T-helper 9 cell (primary cell): ENCODE results near the gene C1orf21.

Experiments
- DNase-seq: peaks from one replicate; pipeline ENCODE4 v3.0.0-alpha.2; 2020

C1orf21 gene

DNA sequence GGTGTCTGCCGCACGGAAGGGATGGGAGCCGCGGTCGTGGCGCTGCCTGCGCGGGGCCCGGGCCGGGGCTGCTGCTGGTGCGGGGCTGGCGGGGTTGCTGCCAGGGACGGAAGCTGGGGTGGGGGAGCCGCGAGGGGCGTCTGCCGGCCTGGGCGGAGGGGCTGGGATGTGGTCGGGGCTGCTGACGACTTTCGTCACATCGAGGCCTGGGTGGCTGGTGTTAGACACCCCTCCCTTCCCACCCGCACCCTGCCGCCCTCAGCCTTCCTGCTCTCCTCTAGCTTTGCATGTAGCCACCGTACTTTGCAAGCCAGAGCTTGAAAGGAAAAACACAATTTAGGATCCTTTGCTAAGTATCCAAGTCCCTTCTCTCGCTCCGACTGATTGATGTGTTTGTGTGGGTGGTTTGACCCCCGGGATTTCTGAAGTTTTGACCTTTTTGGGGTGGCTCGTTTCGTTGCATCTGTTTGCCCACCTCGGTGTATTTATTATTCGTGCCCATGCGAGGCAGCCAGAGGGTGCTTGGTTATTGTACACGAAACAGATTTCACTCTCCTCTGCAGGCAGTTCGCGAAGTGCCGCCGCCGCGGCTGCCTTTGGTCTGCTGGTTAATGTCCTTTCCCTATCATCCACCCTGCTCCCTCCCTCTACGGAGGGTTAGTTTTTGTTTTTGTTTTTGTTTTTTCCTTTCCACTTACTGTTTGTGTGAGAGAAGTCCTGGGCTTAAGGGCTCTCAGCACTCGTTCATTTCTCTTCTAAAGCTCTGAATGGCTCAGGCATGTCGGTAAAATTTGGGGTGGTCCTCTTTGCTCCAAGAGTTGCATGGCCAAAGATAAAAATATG, 868 bp downstream of the C1orf21 start:
- DNase-seq: peak; percentile 2

- no peak for DNase-seq
These were observed 1.6 kb downstream of the C1orf21 start for GRCh38 chr1:184388319-184388889.

DNA sequence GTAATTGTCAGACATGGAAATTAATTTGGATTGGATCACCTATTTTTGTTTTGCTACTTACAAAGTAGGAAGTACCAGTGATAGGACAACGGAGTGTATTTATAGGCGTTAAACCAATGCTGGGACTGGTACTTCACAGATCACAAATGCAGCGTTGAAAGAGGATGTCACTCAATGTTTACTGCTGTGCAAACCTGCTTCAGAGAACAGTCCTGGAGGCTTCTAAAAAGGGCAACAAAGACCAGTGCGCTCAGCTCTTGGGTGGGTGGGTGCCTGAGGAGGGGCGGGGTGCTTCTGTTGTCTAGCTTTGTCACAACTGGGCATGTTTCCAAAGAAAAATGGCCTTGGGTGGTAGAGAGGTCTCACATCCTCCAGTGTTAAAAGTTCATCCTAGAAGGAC, 2.1 kb downstream of the C1orf21 start:
- no peak for DNase-seq

- no peak for DNase-seq
These were observed 2.6 kb downstream of the C1orf21 start for GRCh38 chr1:184389446-184389845.

- no peak for DNase-seq
These were observed 4.1 kb downstream of the C1orf21 start for GRCh38 chr1:184390889-184391288.

DNA sequence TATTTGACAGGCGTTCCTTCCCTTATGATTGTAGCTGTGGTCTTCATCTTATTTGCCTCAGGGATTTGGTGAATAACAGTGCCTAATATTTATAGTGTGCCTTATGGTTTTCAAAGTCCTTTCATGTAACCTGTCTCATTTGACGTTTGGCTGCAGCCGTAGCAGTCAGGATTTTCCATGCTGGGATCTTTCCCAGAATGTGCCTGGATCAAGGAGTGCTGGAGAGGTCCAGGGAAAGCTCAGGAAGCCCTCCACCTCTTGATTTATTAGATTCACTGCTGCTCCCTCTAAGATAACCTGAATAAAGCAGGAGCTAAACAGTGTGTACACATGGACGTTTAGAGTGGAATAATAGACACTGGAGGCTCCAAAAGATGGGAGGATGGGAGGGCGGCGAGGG, 5.2 kb downstream of the C1orf21 start:
- no peak for DNase-seq

DNA sequence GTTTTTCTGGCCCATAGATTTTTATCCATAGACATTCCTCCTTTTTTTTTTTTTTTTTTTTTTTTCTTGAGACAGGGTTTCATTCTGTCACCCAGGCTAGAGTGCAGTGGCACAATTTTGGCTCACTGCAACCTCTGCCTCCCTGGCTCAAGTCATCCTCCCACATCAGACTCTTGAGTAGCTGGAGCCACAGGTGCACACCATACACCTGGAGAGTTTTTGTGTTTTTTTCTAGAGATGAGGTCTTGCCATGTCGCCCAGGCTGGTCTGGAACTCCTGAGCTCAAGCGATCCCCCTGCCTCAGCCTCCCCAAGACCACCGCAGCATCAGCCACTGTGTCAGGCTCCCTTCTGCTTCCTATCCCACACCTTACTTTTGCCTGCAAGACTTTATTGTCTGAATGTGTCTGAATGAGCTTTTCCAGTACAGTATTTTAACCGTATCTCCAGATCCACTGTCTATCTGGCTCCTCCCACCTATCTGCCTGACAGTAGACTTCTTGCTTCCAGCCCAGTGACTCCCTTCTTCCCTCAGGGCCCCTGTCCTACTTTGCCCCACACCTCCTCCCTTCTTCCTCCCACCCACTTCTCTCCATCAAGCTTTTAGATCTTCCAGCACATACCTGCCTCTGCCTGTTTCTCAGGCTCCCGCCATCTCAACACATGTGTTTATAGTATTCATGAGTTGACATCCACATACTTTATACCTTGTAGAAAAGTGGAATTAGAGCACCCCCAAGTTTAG, 6.1 kb downstream of the C1orf21 start:
- DNase-seq: no peak

GRCh38 chr1:184393962-184394361, 7.1 kb downstream of the C1orf21 start:
- no peak for DNase-seq

DNA sequence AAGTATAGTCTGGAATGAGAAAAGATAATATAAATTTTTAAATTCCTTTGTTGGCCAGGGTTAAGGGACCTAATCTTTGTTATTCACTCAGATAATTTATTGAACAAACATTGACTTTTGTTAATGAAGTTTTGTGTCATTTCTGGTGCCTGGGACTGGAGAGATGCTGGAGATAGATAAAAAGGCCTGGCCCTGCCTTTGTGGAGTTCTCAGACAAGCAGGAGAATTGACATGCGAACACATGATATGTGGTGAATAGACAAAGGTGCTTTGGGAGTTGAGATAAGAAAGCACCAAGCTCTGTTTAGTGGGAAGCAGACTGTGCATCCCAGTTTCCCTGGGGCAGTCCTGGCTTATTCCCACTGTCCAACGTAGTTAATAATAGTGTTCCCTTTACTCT, 8.5 kb downstream of the C1orf21 start:
- DNase-seq: no peak

- no peak for DNase-seq
These were observed 9.2 kb downstream of the C1orf21 start for GRCh38 chr1:184395937-184396480.

- no peak for DNase-seq
These were observed 12.5 kb downstream of the C1orf21 start for GRCh38 chr1:184399192-184399847.

GRCh38 chr1:184403961-184404726, 17.3 kb downstream of the C1orf21 start:
- DNase-seq: no peak

DNA sequence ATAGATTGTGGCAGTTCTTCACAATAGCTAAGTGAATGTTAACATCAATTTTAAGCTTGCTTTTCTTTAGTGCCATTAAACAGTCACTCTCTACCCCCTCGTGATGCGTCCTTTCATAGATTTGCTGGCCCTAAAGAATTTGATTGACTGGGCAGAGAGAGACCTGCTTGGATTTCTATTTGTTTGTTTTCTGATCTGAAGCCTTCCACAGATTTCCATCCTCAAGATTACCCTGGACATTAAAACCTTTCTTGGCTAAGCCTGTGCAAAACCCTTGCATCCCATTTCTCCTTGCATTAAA, 17.8 kb downstream of the C1orf21 start:
- no peak for DNase-seq

DNA sequence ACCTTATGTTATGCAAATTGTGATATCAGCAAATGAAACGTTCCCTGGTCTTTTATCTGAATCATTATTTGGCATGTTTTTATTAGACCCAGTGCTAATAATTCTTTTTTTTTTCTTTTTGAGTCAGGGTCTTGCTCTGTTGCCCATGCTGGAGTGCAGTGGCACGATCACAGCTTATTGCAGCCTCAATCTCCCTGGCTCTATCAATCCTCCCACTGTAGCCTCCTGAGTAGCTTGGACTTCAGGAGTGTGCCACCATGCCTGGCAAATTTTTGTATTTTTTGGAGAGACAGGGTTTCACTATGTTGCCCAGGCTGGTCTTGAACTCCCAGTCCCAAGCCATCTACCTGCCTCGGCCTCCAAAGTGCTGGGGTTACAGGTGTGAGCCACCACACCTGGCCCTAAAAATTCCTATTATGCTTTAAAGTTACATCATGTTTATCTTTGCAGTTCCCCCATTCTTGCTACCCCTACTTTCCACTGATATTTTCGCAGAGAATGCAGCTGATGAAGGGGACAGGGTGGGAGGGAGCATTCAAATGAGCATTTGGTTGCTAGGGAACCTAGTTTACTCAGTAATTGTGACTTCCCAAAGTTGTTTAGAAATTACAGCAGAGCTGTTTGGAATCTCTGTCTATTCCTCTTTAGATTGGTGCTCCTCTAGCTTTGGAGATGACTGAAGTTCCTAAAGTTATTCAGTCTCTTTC, 18.4 kb downstream of the C1orf21 start:
- DNase-seq: no peak

DNA sequence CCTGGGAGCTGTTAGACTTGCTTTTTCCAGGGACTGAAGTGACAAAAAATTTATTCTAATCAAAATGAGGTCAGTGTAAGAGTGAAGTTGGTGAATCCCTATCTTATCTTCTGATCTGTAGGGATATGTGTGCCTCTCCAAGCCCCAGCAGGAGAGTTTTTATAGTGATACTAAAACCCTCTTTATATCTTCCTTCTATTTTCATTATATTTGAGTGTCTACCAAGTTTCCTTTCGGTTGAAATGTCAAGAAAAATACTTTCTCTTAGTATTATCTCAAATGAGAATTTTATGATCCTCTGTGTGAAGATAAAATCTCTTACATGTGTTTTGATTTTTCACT, 18.9 kb downstream of the C1orf21 start:
- no peak for DNase-seq

DNA sequence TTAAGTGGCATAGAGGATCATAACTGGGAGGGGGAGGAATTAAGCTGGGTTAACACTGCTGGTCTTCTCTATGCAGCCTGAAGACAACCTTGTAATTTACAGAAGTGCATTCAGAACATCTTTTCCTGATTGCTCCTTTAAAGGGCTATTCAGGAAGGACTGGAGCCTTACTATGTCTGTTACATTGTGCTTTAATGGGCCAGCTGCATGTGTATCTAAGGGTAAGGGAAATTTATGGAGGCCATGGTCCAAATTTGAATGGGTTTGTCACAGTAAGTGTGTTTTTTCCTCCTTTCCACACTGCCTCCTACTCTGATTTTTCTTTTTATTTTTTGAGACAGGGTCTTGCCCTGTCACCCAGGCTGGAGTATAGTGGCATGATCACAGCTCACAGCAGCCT, 19.6 kb downstream of the C1orf21 start:
- no peak for DNase-seq

DNA sequence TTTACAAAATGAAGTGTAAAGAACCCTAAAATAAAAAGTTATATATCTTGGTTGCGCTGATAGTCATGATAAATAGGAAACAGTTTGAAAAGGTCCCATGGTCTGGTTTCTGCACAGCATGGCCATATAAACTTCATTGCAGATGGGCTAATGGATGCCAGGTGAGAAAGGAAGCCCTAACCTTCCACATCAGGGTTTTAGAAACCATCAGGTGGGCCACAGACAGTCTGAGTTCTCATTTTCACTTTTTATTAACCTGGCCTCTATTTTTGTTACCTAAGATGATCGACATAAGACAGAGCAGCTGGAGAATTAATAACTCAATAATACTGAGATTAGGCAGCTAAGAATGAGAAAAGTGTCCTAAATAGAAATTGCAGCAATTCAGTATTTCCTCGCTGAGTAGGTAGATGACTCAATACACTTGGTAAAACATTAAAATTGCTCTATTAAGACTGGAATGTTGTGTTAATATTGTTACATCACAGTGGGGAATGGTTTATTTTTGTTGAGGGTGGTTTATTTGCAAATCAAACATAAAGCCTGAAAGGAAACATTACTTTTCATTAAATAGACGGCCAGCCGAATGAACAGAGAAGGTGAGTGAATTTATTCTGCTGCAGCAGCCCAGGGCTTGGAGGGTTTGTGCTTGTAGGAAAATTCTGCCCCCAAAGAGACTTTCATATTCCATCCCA, 21.1 kb downstream of the C1orf21 start:
- no peak for DNase-seq

GRCh38 chr1:184408580-184408979, 21.8 kb downstream of the C1orf21 start:
- DNase-seq: no peak

DNA sequence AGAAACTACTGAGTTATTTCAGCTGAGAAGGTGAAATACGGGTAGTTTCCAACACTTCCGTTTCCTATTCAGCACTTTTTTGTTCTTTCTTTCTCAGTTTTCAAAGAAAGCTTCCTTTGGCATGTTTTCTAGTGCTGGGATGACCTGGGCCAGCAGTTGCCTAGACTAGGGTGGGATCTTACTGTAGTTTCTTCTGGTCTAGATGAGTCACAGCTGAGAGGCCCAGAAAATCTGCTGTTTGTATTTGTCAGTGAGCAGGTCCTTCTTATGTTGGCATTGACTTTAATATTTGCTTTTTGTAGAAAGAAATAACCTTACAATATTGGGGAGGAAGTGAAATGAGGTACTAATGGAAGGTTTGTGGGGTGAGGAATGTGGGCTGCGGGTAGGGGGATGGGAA, 22.2 kb downstream of the C1orf21 start:
- no peak for DNase-seq

GRCh38 chr1:184412472-184412871, 25.6 kb downstream of the C1orf21 start:
- no peak for DNase-seq

GRCh38 chr1:184416481-184416880, 29.7 kb downstream of the C1orf21 start:
- no peak for DNase-seq
